RCC 7860 (cell line): ENCODE results near the gene ANTKMT.

Experiments used
- DNase-seq: peaks from one replicate; pipeline ENCODE4 v3.0.0-alpha.2; 2015; ENCODE audit warnings: low spot score
- FAIRE-seq: peaks from 2 replicates; lab custom pipeline; 2012; peaks lifted over from hg19 to GRCh38; lab: Jason Lieb, UNC

ANTKMT gene

DNA sequence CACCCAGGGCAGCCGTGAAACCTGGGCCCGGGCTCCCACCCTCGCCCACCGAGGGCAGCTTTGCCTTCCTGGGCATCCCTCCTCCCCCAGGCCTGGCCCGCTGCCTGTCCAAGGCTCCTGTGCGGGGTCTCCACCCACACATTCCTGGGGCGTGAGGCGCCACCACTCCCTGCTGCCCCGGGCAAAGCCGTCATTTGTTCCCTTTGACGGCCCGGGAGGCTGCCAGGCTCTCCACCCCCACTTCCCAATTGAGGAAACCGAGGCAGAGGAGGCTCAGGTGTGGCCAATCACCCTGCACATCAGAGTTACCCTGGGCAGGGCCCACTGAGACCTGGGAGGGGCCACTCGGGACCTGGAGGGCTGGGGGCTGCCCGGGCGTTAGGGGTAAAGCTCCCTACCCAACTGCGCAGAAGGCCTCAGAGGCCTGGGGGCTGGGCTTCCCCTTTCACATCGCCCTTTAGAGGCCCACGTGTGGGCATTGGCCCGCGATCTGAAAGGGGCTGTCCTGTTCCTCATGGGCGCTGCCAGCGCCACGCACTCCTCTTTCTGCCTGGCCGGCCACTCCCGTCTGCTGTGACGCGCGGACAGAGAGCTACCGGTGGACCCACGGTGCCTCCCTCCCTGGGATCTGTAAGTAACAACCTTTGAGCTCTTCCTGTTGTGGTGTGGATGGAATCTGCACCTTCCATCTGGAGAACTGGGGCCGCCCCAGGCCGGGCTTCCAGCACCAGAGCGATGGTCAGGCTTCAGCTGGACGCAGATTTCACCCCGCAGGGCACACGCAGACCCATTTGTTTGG, 39.8 kb downstream of the ANTKMT start, which contains the start of gene MSLN:
MSLN (plus strand) TSS at position 190 of the 799 bp plus-strand sequence. CDS start 1,947 bp downstream, outside the sequence.
- FAIRE-seq = no peak

GRCh38 chr16:761625-762513, 40.9 kb downstream of the ANTKMT start:
- no peak for DNase-seq
- FAIRE-seq = no peak

More for the DNA sequence above, 39.8 kb downstream of the ANTKMT start, which contains the start of gene MSLN:
- no peak for DNase-seq

DNA sequence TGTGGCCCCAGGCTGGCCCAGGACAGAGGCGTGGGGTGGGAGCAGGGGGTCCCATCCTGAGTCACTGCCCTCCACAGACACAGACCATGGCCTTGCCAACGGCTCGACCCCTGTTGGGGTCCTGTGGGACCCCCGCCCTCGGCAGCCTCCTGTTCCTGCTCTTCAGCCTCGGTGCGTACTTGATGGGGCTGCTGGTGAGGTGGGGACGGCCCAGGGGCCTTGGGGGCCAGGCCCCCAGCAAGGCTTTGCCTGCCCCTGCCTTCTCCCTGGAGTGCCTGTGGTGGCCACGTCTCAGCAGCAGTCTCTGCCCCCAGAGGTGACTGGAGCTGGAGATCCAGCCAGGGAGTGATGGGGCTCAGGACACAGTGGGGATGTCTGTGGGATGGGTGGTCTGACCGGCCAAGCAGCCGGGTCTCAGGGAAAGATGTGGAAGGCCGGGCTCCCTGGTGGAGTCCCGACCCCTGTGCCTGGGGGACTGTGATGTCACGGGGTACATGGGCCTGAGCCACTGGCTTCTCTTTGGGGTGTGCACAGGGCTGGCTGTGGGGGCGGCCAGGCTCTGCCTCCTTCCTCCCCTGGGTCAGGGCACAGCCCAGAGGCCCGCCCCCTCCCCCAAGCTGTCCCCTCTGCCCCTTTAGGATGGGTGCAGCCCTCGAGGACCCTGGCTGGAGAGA, 41.8 kb downstream of the ANTKMT start:
- DNase-seq = no peak

DNA sequence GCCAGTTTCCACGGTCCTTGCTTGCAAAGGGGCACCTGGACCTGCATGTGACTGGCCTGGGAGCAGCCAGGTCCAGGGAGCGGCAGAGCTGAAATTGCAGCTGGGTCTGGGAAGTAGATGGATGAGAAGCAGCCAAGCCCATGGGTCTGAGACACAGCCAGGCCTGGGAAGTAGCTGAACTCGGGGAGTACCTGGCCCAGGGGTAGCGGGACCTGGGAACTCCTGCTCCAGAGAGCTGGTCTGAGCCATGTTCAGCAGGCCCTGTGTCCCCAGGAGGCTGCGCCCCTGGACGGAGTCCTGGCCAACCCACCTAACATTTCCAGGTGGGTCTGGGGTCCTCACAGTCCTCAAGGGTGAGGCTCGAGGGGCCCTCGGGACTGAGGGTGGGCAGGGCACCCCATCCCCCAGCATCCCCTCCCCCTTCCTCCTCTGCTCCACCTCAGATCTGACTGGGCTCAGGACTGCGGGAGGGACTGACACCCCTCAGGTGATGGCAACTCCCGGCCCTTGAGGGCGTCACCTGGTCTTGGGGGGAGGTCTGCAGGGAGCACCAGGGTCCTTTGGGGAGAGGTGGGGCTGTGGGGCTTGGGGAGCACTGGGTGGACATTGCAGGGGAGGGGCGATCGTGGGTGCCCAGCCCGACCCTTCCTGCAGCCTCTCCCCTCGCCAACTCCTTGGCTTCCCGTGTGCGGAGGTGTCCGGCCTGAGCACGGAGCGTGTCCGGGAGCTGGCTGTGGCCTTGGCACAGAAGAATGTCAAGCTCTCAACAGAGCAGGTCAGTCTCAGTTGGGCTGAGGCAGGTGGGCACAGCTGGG, 42.6 kb downstream of the ANTKMT start:
- DNase-seq (no peak), FAIRE-seq (no peak)

More for the DNA sequence above, 41.8 kb downstream of the ANTKMT start:
- FAIRE-seq = no peak

GRCh38 chr16:764184-764750, 43.3 kb downstream of the ANTKMT start:
- no peak for FAIRE-seq

GRCh38 chr16:764848-765487, 44.0 kb downstream of the ANTKMT start:
- no peak for FAIRE-seq
- DNase-seq = no peak

More at GRCh38 chr16:764184-764750, 43.3 kb downstream of the ANTKMT start:
- DNase-seq = no peak

GRCh38 chr16:765488-765865, 44.5 kb downstream of the ANTKMT start:
- FAIRE-seq (no peak), DNase-seq (no peak)

DNA sequence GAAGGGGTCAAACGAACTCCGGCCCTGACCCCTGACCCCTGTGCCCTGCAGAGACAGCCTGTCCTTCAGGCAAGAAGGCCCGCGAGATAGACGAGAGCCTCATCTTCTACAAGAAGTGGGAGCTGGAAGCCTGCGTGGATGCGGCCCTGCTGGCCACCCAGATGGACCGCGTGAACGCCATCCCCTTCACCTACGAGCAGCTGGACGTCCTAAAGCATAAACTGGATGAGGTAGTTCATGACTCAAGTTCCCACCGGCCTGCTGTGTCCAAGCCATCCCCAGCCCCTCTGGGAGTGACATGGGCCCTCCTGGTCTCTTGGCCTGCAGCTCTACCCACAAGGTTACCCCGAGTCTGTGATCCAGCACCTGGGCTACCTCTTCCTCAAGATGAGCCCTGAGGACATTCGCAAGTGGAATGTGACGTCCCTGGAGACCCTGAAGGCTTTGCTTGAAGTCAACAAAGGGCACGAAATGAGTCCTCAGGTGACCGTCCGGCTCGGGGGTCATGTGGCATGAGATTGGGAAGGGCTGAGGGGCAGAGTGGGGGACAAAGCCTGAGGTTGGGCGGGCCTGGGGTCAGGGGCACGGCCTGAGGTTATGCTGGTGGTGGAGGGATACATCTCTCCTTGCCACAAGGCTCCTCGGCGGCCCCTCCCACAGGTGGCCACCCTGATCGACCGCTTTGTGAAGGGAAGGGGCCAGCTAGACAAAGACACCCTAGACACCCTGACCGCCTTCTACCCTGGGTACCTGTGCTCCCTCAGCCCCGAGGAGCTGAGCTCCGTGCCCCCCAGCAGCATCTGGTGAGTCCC, 45.3 kb downstream of the ANTKMT start:
- DNase-seq (no peak), FAIRE-seq (no peak)

GRCh38 chr16:766820-767640, 46.1 kb downstream of the ANTKMT start:
- no peak for DNase-seq
- FAIRE-seq = no peak

- FAIRE-seq = no peak
- no peak for DNase-seq
These were observed 46.8 kb downstream of the ANTKMT start for GRCh38 chr16:767743-768235.

DNA sequence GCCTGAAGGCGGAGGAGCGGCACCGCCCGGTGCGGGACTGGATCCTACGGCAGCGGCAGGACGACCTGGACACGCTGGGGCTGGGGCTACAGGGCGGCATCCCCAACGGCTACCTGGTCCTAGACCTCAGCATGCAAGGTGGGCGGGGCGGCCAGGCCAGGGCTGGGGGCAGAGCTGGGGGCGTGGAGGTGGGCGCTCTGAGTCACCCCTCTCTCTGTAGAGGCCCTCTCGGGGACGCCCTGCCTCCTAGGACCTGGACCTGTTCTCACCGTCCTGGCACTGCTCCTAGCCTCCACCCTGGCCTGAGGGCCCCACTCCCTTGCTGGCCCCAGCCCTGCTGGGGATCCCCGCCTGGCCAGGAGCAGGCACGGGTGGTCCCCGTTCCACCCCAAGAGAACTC, 47.5 kb downstream of the ANTKMT start:
- DNase-seq (no peak), FAIRE-seq (no peak)

DNA sequence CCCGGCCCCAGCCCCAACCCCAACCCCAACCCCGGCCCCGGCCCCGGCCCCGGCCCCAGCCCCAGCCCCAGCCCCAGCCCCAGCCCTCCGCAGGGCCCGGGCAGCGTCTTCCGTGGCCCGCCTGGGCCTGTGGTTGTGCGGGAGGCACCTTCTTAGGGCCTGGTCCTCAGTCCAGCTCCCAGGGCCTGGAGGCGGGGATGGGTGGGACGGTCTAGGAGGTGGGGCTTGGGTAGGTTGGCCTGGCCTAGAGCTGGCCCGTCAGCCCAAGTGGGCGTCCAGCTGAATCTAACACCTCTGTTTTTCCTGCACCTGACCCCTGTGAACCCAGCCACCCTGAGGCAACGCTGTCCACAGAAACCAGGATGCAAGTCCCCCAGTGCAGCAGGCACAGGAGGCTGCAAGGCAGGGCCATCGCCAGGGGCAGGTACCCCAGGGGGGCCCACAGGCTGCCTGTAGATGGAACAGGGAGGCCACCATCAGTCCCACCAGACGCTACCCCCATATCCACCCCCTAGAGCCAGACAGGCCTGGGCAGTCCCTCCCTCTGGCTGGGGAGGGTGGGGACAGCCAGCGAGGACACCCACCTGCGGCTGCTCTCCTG, 48.3 kb downstream of the ANTKMT start:
- no peak for FAIRE-seq
- DNase-seq = no peak

GRCh38 chr16:769934-770333, 49.0 kb downstream of the ANTKMT start:
- FAIRE-seq = no peak
- no peak for DNase-seq

GRCh38 chr16:770411-770810, 49.5 kb downstream of the ANTKMT start:
- FAIRE-seq = no peak
- no peak for DNase-seq
